Spinal cord (tissue), 10 donors: ENCODE measurements around the gene MAP2K5. TPM values are rescaled to one million over a fixed set of nuclear protein-coding genes. Genes with fewer than 3 reads are reported as not detected.

Experiments used
- DNase-seq, 6 donors: peaks; one replicate each; pipeline versions ENCODE4 v3.0.0 to v3.0.0-alpha.2; 2013 to 2015; ENCODE audit warnings: low spot score in 6 of 6, low read depth in 4 of 6
- H3K27ac ChIP-seq: one replicate; pipeline ENCODE4 v1.5.1; 2013; ENCODE audit warnings: low read depth, low read length, control low read depth
- H3K27me3 ChIP-seq: one replicate; pipeline ENCODE4 v1.6.1; 2013; ENCODE audit warnings: low read length; ENCODE audit not compliant: control insufficient read depth, insufficient read depth
- H3K36me3 ChIP-seq: one replicate; pipeline ENCODE4 v1.6.1; 2013; ENCODE audit warnings: low read length; ENCODE audit not compliant: control insufficient read depth, insufficient read depth
- H3K4me1 ChIP-seq: one replicate; pipeline ENCODE4 v1.6.1; 2013; ENCODE audit warnings: low read length; ENCODE audit not compliant: control insufficient read depth, insufficient read depth
- H3K4me3 ChIP-seq: one replicate; pipeline ENCODE4 v1.5.1; 2013; ENCODE audit warnings: low read depth, low read length, control low read depth
- H3K9me3 ChIP-seq: one replicate; pipeline ENCODE4 v1.6.1; 2013; ENCODE audit warnings: low read length; ENCODE audit not compliant: control insufficient read depth, insufficient read depth
- WGBS: methylation state at CpG from one replicate; pipeline ENCODE4 v1.1.5; 2013; ENCODE audit warnings: missing lambda C conversion rate; ENCODE audit not compliant: insufficient coverage; 5-methylcytosine and 5-hydroxymethylcytosine counted together
- polyA plus RNA-seq, 2 donors: library from polyadenylated mRNA; unstranded; fragments of 120-200 nt; gene quantifications; one replicate each; pipeline ENCODE4 v1.2.1, GENCODE V29; 2013; ENCODE audit not compliant: insufficient read length in 2 of 2
- total RNA-seq, 2 donors: library from RNA; depleted of rRNA in 1 of 2; stranded (reverse); fragments of 120-200 nt in 1 of 2; fragments of >200 nt in 1 of 2; gene quantifications; one replicate each; pipeline versions ENCODE4 v1.2.3 to v1.2.4, GENCODE V29; 2013 to 2014
- donor health status: healthy.

The MAP2K5 gene
- total and polyA plus RNA-seq, 4 donors = 15.6 to 29.4 (median 25.4) TPM

- WGBS = 93% methylated on average over 2 of the region's 5 CpGs
- Histone ChIP-seq H3K27me3 (no peaks in the 10 kb centered on the region), H3K4me1 (no peaks in the 10 kb centered on the region), H3K27ac (no peak overlapping the region), H3K4me3 (no peak overlapping the region), H3K36me3 (no peaks in the 10 kb centered on the region), H3K9me3 (no peaks in the 10 kb centered on the region)
- DNase-seq = peak in 1 of 6 donors; percentile 31
Measured at GRCh38 chr15:67722030-67722817, 179.7 kb downstream of the MAP2K5 start.

- H3K27ac ChIP-seq = no peak overlapping the region
- no CpG with 5 or more reads among the region's 4 CpGs for WGBS
- H3K4me3 ChIP-seq = no peak overlapping the region
- no peak for DNase-seq
- no peaks in the 10 kb centered on the region for H3K36me3 ChIP-seq
- H3K4me1 ChIP-seq = no peaks in the 10 kb centered on the region
- no peaks in the 10 kb centered on the region for H3K27me3 ChIP-seq
- H3K9me3 ChIP-seq = no peaks in the 10 kb centered on the region
Measured at GRCh38 chr15:67723294-67724024, 181.0 kb downstream of the MAP2K5 start.

GRCh38 chr15:67724691-67725375 lies 182.3 kb downstream of the MAP2K5 start:
- H3K27me3 ChIP-seq = no peaks in the 10 kb centered on the region
- no peaks in the 10 kb centered on the region for H3K9me3 ChIP-seq
- H3K4me3 ChIP-seq = no peak overlapping the region
- no peaks in the 10 kb centered on the region for H3K4me1 ChIP-seq
- H3K36me3 ChIP-seq = no peaks in the 10 kb centered on the region
- DNase-seq = peak in 3 of 6 donors; percentile 18 to 54 (median 49)
- WGBS = 93% methylated on average over 2 of the region's 4 CpGs
- H3K27ac ChIP-seq = no peak overlapping the region

GRCh38 chr15:67730135-67730534 lies 187.6 kb downstream of the MAP2K5 start:
- no peaks in the 10 kb centered on the region for H3K9me3 ChIP-seq
- DNase-seq = no peak
- no peak overlapping the region for H3K27ac ChIP-seq
- no CpG with 5 or more reads among the region's 1 CpG for WGBS
- H3K4me3 ChIP-seq = no peak overlapping the region
- H3K27me3 ChIP-seq = no peaks in the 10 kb centered on the region
- no peaks in the 10 kb centered on the region for H3K36me3 ChIP-seq
- no peaks in the 10 kb centered on the region for H3K4me1 ChIP-seq

- Histone ChIP-seq H3K9me3 (no peaks in the 10 kb centered on the region), H3K4me1 (no peaks in the 10 kb centered on the region), H3K36me3 (no peaks in the 10 kb centered on the region), H3K27me3 (no peaks in the 10 kb centered on the region), H3K4me3 (no peak overlapping the region), H3K27ac (no peak overlapping the region)
- WGBS = 20% methylated on average over 2 of the region's 2 CpGs
- no peak for DNase-seq
Measured at GRCh38 chr15:67731112-67731721, 188.7 kb downstream of the MAP2K5 start.

GRCh38 chr15:67732164-67732563 lies 189.7 kb downstream of the MAP2K5 start:
- Histone ChIP-seq H3K4me3 (no peak overlapping the region), H3K4me1 (no peaks in the 10 kb centered on the region), H3K36me3 (no peaks in the 10 kb centered on the region), H3K9me3 (no peaks in the 10 kb centered on the region), H3K27ac (no peak overlapping the region), H3K27me3 (no peaks in the 10 kb centered on the region)
- peak in 2 of 6 donors; percentile 6 to 54 for DNase-seq

GRCh38 chr15:67732671-67733374 lies 190.3 kb downstream of the MAP2K5 start:
- 75% methylated on average over 5 of the region's 14 CpGs for WGBS
- no peak overlapping the region for H3K4me3 ChIP-seq
- no peak overlapping the region for H3K27ac ChIP-seq
- H3K4me1 ChIP-seq = no peaks in the 10 kb centered on the region
- peak in 2 of 6 donors; percentile 63 to 70 for DNase-seq
- no peaks in the 10 kb centered on the region for H3K27me3 ChIP-seq
- no peaks in the 10 kb centered on the region for H3K36me3 ChIP-seq
- H3K9me3 ChIP-seq = no peaks in the 10 kb centered on the region

- no CpG with 5 or more reads among the region's 2 CpGs for WGBS
- H3K27me3 ChIP-seq = no peaks in the 10 kb centered on the region
- no peak overlapping the region for H3K27ac ChIP-seq
- no peak for DNase-seq
- H3K36me3 ChIP-seq = no peaks in the 10 kb centered on the region
- H3K4me3 ChIP-seq = no peak overlapping the region
- H3K9me3 ChIP-seq = no peaks in the 10 kb centered on the region
- H3K4me1 ChIP-seq = no peaks in the 10 kb centered on the region
Measured at GRCh38 chr15:67735896-67736295, 193.4 kb downstream of the MAP2K5 start.

GRCh38 chr15:67736810-67737209 lies 194.3 kb downstream of the MAP2K5 start:
- no CpG with 5 or more reads among the region's 2 CpGs for WGBS
- Histone ChIP-seq H3K27ac (no peak overlapping the region), H3K9me3 (no peaks in the 10 kb centered on the region), H3K4me3 (no peak overlapping the region), H3K27me3 (no peaks in the 10 kb centered on the region), H3K4me1 (no peaks in the 10 kb centered on the region), H3K36me3 (no peaks in the 10 kb centered on the region)
- no peak for DNase-seq
